GM12878 (cell line): ENCODE results near the gene CELF2.

Experiments used
- CTCF ChIP-seq, 3 experiments: IDR thresholded peaks in 2 of 3; conservative IDR thresholded peaks in 1 of 3; 2 replicates each; pipeline ENCODE4 v1.5.1; 2011; ENCODE audit warnings: low read depth in 3 of 3, low read length in 3 of 3, mild to moderate bottlenecking in 3 of 3, control low read depth in 2 of 3, moderate library complexity in 2 of 3, inconsistent platforms in 1 of 3, mixed read lengths in 1 of 3; ENCODE audit not compliant: control insufficient read depth in 2 of 3, insufficient read depth in 1 of 3; ENCODE audit errors: extremely low read depth in 1 of 3
- SREBF2 ChIP-seq: IDR thresholded peaks from 2 replicates; pipeline ENCODE4 v1.6.1; 2012; ENCODE audit warnings: mild to moderate bottlenecking, low read length
- YY1 ChIP-seq: IDR thresholded peaks from 2 replicates; pipeline ENCODE4 v1.6.1; 2011; ENCODE audit warnings: low read depth, mild to moderate bottlenecking, low read length

DNA sequence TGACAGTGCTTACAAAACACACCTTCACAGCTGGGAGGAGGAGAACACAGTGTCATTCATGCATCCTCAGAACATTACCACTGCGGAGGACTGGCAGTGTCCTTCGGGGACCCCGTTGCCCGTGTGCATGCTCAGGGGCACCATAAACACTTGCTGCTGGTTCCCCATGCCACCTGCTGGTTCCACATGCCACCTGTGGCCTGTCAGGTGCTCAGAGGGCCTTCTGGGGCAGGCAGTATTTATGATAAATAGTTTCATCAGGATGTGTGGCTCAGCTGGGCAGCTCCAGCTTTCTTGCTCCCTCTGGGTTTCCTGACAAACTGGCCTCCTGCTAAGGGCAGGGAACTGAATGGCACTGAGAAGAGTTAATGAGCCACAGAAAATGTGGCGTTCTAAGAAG is 32.1 kb downstream of the CELF2 start:
- TF ChIP-seq SREBF2: no peak
- TF ChIP-seq YY1: no peak
- TF ChIP-seq CTCF (IDR thresholded peaks at IDR 0.05 in 2 of 3, conservative IDR thresholded peaks at IDR 0.05 in 1 of 3; ENCODE audit: control insufficient read depth in 2 of 3, extremely low read depth in 1 of 3, insufficient read depth in 1 of 3, low read depth in 3 of 3, low read length in 3 of 3): no peak
